ENCODE results near the gene FAM83B.

Gene FAM83B

GRCh38 chr6:54987633-54988290 lies 141.2 kb downstream of the FAM83B start:
- no peak for DNase-seq

GRCh38 chr6:54988576-54988975 lies 142.0 kb downstream of the FAM83B start:
- DNase-seq, result no peak

- DNase-seq, result no peak
These were observed 143.4 kb downstream of the FAM83B start for GRCh38 chr6:54990001-54990400.
